CD14-positive monocyte (primary cell): ENCODE results near the gene DAPK2. TPM values are rescaled to one million over a fixed set of nuclear protein-coding genes. Genes with fewer than 3 reads are reported as not detected.

Experiments
- DNase-seq, 3 donors: peaks; one replicate each; pipeline ENCODE4 v3.0.0-alpha.2; 2011 to 2022
- H2AFZ ChIP-seq: 2 replicates; pipeline ENCODE4 v1.6.0; 2012; ENCODE audit warnings: mild to moderate bottlenecking, low read depth, low read length, inconsistent platforms; ENCODE audit not compliant: insufficient read depth, poor library complexity, severe bottlenecking
- H3K27ac ChIP-seq, 2 donors: 1 replicate in 1 of 2; 2 replicates in 1 of 2; pipeline ENCODE4 v1.5.1; 2012 to 2013; ENCODE audit warnings: low read length in 2 of 2, control low read depth in 1 of 2, inconsistent platforms in 1 of 2, low read depth in 1 of 2, mild to moderate bottlenecking in 1 of 2
- H3K27me3 ChIP-seq, 2 donors: one replicate each; pipeline versions ENCODE4 v1.6.0 to v1.6.1; 2011 to 2013; ENCODE audit warnings: low read length in 2 of 2; ENCODE audit not compliant: control insufficient read depth in 2 of 2, insufficient read depth in 2 of 2
- H3K36me3 ChIP-seq, 2 donors: replicated peaks in 1 of 2; 1 replicate in 1 of 2; 2 replicates in 1 of 2; pipeline versions ENCODE4 v1.5.1 to v1.6.1; 2012 to 2013; ENCODE audit warnings: low read length in 2 of 2, control low read depth in 1 of 2, inconsistent platforms in 1 of 2, mild to moderate bottlenecking in 1 of 2; ENCODE audit not compliant: insufficient read depth in 2 of 2, control insufficient read depth in 1 of 2
- H3K4me1 ChIP-seq, 2 donors: 1 replicate in 1 of 2; 2 replicates in 1 of 2; pipeline versions ENCODE4 v1.5.1 to v1.6.1; 2012 to 2013; ENCODE audit warnings: low read length in 2 of 2, control low read depth in 1 of 2, inconsistent platforms in 1 of 2, mild to moderate bottlenecking in 1 of 2, moderate library complexity in 1 of 2; ENCODE audit not compliant: insufficient read depth in 2 of 2, control insufficient read depth in 1 of 2
- H3K4me2 ChIP-seq: replicated peaks from 2 replicates; pipeline ENCODE3; 2012; ENCODE audit warnings: low read length, moderate library complexity, mild to moderate bottlenecking; ENCODE audit not compliant: poor library complexity, severe bottlenecking; ENCODE audit errors: extremely low read depth
- H3K4me3 ChIP-seq, 3 experiments: fragments of 200-600 bp in 1 of 3; sonication (generic) in 1 of 3; replicated peaks in 1 of 3; 1 replicate in 2 of 3; 2 replicates in 1 of 3; pipeline ENCODE4 v1.5.1; 2011 to 2013; ENCODE audit warnings: low read length in 3 of 3, mild to moderate bottlenecking in 3 of 3, control low read depth in 2 of 3, low read depth in 2 of 3, inconsistent platforms in 1 of 3, moderate library complexity in 1 of 3
- H3K79me2 ChIP-seq: 2 replicates; pipeline ENCODE4 v1.6.0; 2012; ENCODE audit warnings: mild to moderate bottlenecking, control low read depth, inconsistent platforms, low read length, moderate library complexity; ENCODE audit not compliant: insufficient read depth
- H3K9ac ChIP-seq: 2 replicates; pipeline ENCODE4 v1.6.0; 2017; ENCODE audit warnings: low read length, mild to moderate bottlenecking; ENCODE audit not compliant: insufficient read depth, poor library complexity, severe bottlenecking
- H3K9me3 ChIP-seq, 2 donors: replicated peaks in 1 of 2; 1 replicate in 1 of 2; 2 replicates in 1 of 2; pipeline versions ENCODE4 v1.5.1 to v1.6.1; 2012 to 2013; ENCODE audit warnings: low read length in 2 of 2, control low read depth in 1 of 2; ENCODE audit not compliant: control insufficient read depth in 1 of 2, insufficient read depth in 1 of 2
- H4K20me1 ChIP-seq: 2 replicates; pipeline ENCODE4 v1.6.0; 2012; ENCODE audit warnings: mild to moderate bottlenecking, low read length, control low read depth, moderate library complexity; ENCODE audit not compliant: insufficient read depth
- H3K27ac Mint-ChIP-seq, 7 donors: one replicate each; pipeline ENCODE4 v1.8.0; 2020; ENCODE audit warnings: mild to moderate bottlenecking in 7 of 7, mixed read lengths in 7 of 7, moderate library complexity in 6 of 7, inconsistent platforms in 2 of 7
- H3K27me3 Mint-ChIP-seq, 3 donors: one replicate each; pipeline ENCODE4 v1.8.0; 2021 to 2022; ENCODE audit warnings: low read depth in 3 of 3, mild to moderate bottlenecking in 3 of 3, mixed read lengths in 3 of 3, moderate library complexity in 3 of 3, inconsistent platforms in 1 of 3
- H3K36me3 Mint-ChIP-seq, 2 donors: one replicate each; pipeline ENCODE4 v1.8.0; 2020; ENCODE audit warnings: mixed read lengths in 2 of 2, inconsistent platforms in 1 of 2, mild to moderate bottlenecking in 1 of 2
- H3K4me1 Mint-ChIP-seq: one replicate; pipeline ENCODE4 v1.8.0; 2020; ENCODE audit warnings: mild to moderate bottlenecking, mixed read lengths
- H3K4me3 Mint-ChIP-seq, 2 donors: one replicate each; pipeline ENCODE4 v1.8.0; 2020; ENCODE audit warnings: mild to moderate bottlenecking in 2 of 2, mixed read lengths in 2 of 2, moderate library complexity in 1 of 2
- H3K9me3 Mint-ChIP-seq, 7 donors: one replicate each; pipeline ENCODE4 v1.8.0; 2020 to 2022; ENCODE audit warnings: mixed read lengths in 7 of 7, mild to moderate bottlenecking in 6 of 7, moderate library complexity in 6 of 7, inconsistent platforms in 2 of 7
- CTCF ChIP-seq: fragments of 200-600 bp; IDR thresholded peaks from one replicate; pipeline ENCODE4 v1.8.0; 2022; ENCODE audit warnings: antibody characterized with exemption, mild to moderate bottlenecking
- WGBS: methylation state at CpG from one replicate; pipeline ENCODE4 v1.1.5; 2013; ENCODE audit warnings: missing lambda C conversion rate; ENCODE audit not compliant: insufficient coverage; 5-methylcytosine and 5-hydroxymethylcytosine counted together
- intact Hi-C, 2 donors: fragments of 100-400 bp; cut with micrococcal nuclease; formaldehyde crosslinking; loops; one replicate each; pipeline versions ENCODE4 v1.15.0 to v1.15.1; 2023
- polyA plus RNA-seq, 3 donors: library from polyadenylated mRNA; depleted of rRNA in 1 of 3; unstranded in 2 of 3; stranded (reverse) in 1 of 3; fragments of 300-500 nt in 2 of 3; fragments of >200 nt in 1 of 3; fragmentation: Illumina TruSeq in 2 of 3; gene quantifications; 1 replicate in 2 of 3; 2 replicates in 1 of 3; pipeline ENCODE4 v1.2.3, GENCODE V29; 2012 to 2021

The DAPK2 gene
- polyA plus RNA-seq, 3 donors, result 0.59 to 4.1 (median 2.1) TPM

GRCh38 chr15:64068133-64068532 is 21.8 kb upstream of the DAPK2 start:
- no peaks in the 10 kb centered on the region for H4K20me1 ChIP-seq
- 80% methylated on average over 2 of the region's 4 CpGs for WGBS
- H3K4me1 ChIP-seq, result peaks cover 28 to 40% of the 10 kb centered on the region in 2 donors
- H3K9me3 Mint-ChIP-seq, result peaks cover 0 to 2% (median 0%) of the 10 kb centered on the region in 7 donors
- H2AFZ ChIP-seq, result no peak overlapping the region
- H3K27ac ChIP-seq, result no peak overlapping the region
- no peak overlapping the region for H3K4me2 ChIP-seq
- H3K4me1 Mint-ChIP-seq, result peaks cover 40% of the 10 kb centered on the region
- H3K36me3 Mint-ChIP-seq, result peaks cover 17 to 19% of the 10 kb centered on the region in 2 donors
- DNase-seq, result no peak
- no peak overlapping the region for H3K4me3 Mint-ChIP-seq
- no peaks in the 10 kb centered on the region for H3K9me3 ChIP-seq
- no peak overlapping the region for H3K27ac Mint-ChIP-seq
- intact Hi-C loops, result loop anchor here (5.0 kb wide), 2 partner anchors 176 to 316 kb away; no protein-coding TSS in a partner anchor
- TF ChIP-seq CTCF, result no peak
- peaks cover 16 to 24% of the 10 kb centered on the region in 2 donors for H3K36me3 ChIP-seq
- no peak overlapping the region for H3K4me3 ChIP-seq
- no peaks in the 10 kb centered on the region for H3K27me3 Mint-ChIP-seq
- no peaks in the 10 kb centered on the region for H3K79me2 ChIP-seq
- no peaks in the 10 kb centered on the region for H3K27me3 ChIP-seq
- H3K9ac ChIP-seq, result no peak overlapping the region

- peaks cover 28 to 40% of the 10 kb centered on the region in 2 donors for H3K4me1 ChIP-seq
- DNase-seq, result peak; percentile 50 to 78 (median 70)
- 30% methylated on average over 10 of the region's 11 CpGs for WGBS
- peaks cover 14% of the 10 kb centered on the region in 2 donors for H3K36me3 Mint-ChIP-seq
- H3K36me3 ChIP-seq, result peaks cover 11 to 19% of the 10 kb centered on the region in 2 donors
- no peaks in the 10 kb centered on the region for H4K20me1 ChIP-seq
- peaks cover 0 to 2% (median 0%) of the 10 kb centered on the region in 7 donors for H3K9me3 Mint-ChIP-seq
- no peak overlapping the region for H3K9ac ChIP-seq
- no peak overlapping the region for H3K4me3 Mint-ChIP-seq
- H3K4me2 ChIP-seq, result peak overlapping the region; percentile 15
- H2AFZ ChIP-seq, result peak overlapping the region; percentile 24
- no peaks in the 10 kb centered on the region for H3K79me2 ChIP-seq
- peak; percentile 89 for TF ChIP-seq CTCF
- no peaks in the 10 kb centered on the region for H3K9me3 ChIP-seq
- H3K27ac Mint-ChIP-seq, result peak overlapping the region in 1 of 7 donors; percentile 36
- H3K27me3 Mint-ChIP-seq, result no peaks in the 10 kb centered on the region
- no peak overlapping the region for H3K27ac ChIP-seq
- intact Hi-C loops, result loop anchor here (1.0 to 5.0 kb wide), 3 partner anchors 175 to 315 kb away; no protein-coding TSS in a partner anchor
- no peaks in the 10 kb centered on the region for H3K27me3 ChIP-seq
- H3K4me1 Mint-ChIP-seq, result peaks cover 40% of the 10 kb centered on the region
- no peak overlapping the region for H3K4me3 ChIP-seq
These were observed 21.3 kb upstream of the DAPK2 start for GRCh38 chr15:64067564-64068030.
